SK-N-SH treated with all-trans-retinoic acid at 6 μM for 48 hours (cell line): ENCODE measurements around the gene MRPL16.

Experiments used
- ATAC-seq: fragments of 200-7000 bp; cut with Tn5 transposase; 3 replicates; pipeline ENCODE4 v1.9.1; 2020; ENCODE audit warnings: mild to moderate bottlenecking, moderate library complexity
- ARNTL ChIP-seq: fragments of 450-650 bp; formaldehyde crosslinking; IDR thresholded peaks from 2 replicates; pipeline ENCODE4 v1.5.0; 2020; ENCODE audit warnings: low read depth, mild to moderate bottlenecking, moderate library complexity, borderline replicate concordance
- BACH2 ChIP-seq: fragments of 250-450 bp; sonication (Bioruptor Pico); IDR thresholded peaks from 2 replicates; pipeline ENCODE4 v1.9.0; 2021; ENCODE audit warnings: mild to moderate bottlenecking, borderline replicate concordance
- CSDC2 ChIP-seq: fragments of 250-450 bp; sonication (Bioruptor Pico); IDR thresholded peaks from 2 replicates; pipeline ENCODE4 v1.5.0; 2020; ENCODE audit warnings: mild to moderate bottlenecking, moderate library complexity
- ESRRG ChIP-seq: fragments of 250-450 bp; sonication (Bioruptor Pico); IDR thresholded peaks from 2 replicates; pipeline ENCODE4 v1.6.1; 2021; ENCODE audit warnings: mild to moderate bottlenecking
- GLIS3 ChIP-seq: fragments of 250-450 bp; sonication (Bioruptor Pico); IDR thresholded peaks from 2 replicates; pipeline ENCODE4 v1.5.0; 2020; ENCODE audit warnings: mild to moderate bottlenecking, moderate library complexity
- OSR1 ChIP-seq: fragments of 250-450 bp; sonication (Bioruptor Pico); IDR thresholded peaks from 2 replicates; pipeline ENCODE4 v1.8.0; 2022; ENCODE audit warnings: moderate library complexity, mild to moderate bottlenecking, inconsistent platforms
- SNAI2 ChIP-seq: fragments of 250-450 bp; sonication (Bioruptor Pico); IDR thresholded peaks from 2 replicates; pipeline ENCODE4 v1.5.0; 2020; ENCODE audit warnings: mild to moderate bottlenecking, moderate library complexity
- TCF4 ChIP-seq: fragments of 250-450 bp; sonication (Bioruptor Pico); IDR thresholded peaks from 2 replicates; pipeline ENCODE4 v1.8.0; 2021; ENCODE audit warnings: mild to moderate bottlenecking, moderate library complexity, borderline replicate concordance
- TOX ChIP-seq: fragments of 250-450 bp; sonication (Bioruptor Pico); IDR thresholded peaks from 2 replicates; pipeline ENCODE4 v1.8.0; 2021; ENCODE audit warnings: mild to moderate bottlenecking, moderate library complexity, borderline replicate concordance
- ZC3H10 ChIP-seq: fragments of 250-450 bp; sonication (Bioruptor Pico); IDR thresholded peaks from 2 replicates; pipeline ENCODE4 v1.5.1; 2021; ENCODE audit warnings: mild to moderate bottlenecking, moderate library complexity
- ZFP3 ChIP-seq: fragments of 250-450 bp; sonication (Bioruptor Pico); IDR thresholded peaks from 2 replicates; pipeline ENCODE4 v1.5.0; 2020; ENCODE audit warnings: mild to moderate bottlenecking, moderate library complexity
- ZFP30 ChIP-seq: fragments of 450-650 bp; formaldehyde crosslinking; IDR thresholded peaks from 2 replicates; pipeline ENCODE4 v1.5.0; 2022; ENCODE audit warnings: mild to moderate bottlenecking, moderate library complexity
- ZNF565 ChIP-seq: fragments of 450-650 bp; formaldehyde crosslinking; conservative IDR thresholded peaks from 2 replicates; pipeline ENCODE4 v1.5.0; 2020; ENCODE audit warnings: low read depth, mild to moderate bottlenecking, moderate library complexity
- ZNF70 ChIP-seq: fragments of 450-650 bp; formaldehyde crosslinking; IDR thresholded peaks from 2 replicates; pipeline ENCODE4 v1.5.0; 2020; ENCODE audit warnings: mild to moderate bottlenecking, moderate library complexity
- ZNF8 ChIP-seq: fragments of 450-650 bp; formaldehyde crosslinking; IDR thresholded peaks from 2 replicates; pipeline ENCODE4 v1.5.0; 2020; ENCODE audit warnings: mild to moderate bottlenecking, moderate library complexity
- TF ChIP-seq, protein P1 (sequence below): fragments of 250-450 bp; sonication (Bioruptor Pico); IDR thresholded peaks from 2 replicates; pipeline ENCODE4 v1.8.0; 2021; ENCODE audit warnings: low read depth, mild to moderate bottlenecking, moderate library complexity, borderline replicate concordance
- TF ChIP-seq, protein P2 (sequence below): fragments of 250-450 bp; sonication (Bioruptor Pico); IDR thresholded peaks from 2 replicates; pipeline ENCODE4 v1.8.0; 2020; ENCODE audit warnings: mild to moderate bottlenecking, moderate library complexity, borderline replicate concordance
- TF ChIP-seq, protein P3 (sequence below): fragments of 250-450 bp; sonication (Bioruptor Pico); IDR thresholded peaks from 2 replicates; pipeline ENCODE4 v1.5.1; 2020; ENCODE audit warnings: low read depth, mild to moderate bottlenecking, moderate library complexity
- TF ChIP-seq, protein P4 (sequence below): fragments of 250-450 bp; sonication (Bioruptor Pico); IDR thresholded peaks from 2 replicates; pipeline ENCODE4 v1.5.1; 2021; ENCODE audit warnings: mild to moderate bottlenecking, moderate library complexity
- TF ChIP-seq, protein P5 (sequence below): fragments of 250-450 bp; sonication (Bioruptor Pico); IDR thresholded peaks from 2 replicates; pipeline ENCODE4 v1.5.0; 2020; ENCODE audit warnings: mild to moderate bottlenecking, moderate library complexity

Gene MRPL16

DNA sequence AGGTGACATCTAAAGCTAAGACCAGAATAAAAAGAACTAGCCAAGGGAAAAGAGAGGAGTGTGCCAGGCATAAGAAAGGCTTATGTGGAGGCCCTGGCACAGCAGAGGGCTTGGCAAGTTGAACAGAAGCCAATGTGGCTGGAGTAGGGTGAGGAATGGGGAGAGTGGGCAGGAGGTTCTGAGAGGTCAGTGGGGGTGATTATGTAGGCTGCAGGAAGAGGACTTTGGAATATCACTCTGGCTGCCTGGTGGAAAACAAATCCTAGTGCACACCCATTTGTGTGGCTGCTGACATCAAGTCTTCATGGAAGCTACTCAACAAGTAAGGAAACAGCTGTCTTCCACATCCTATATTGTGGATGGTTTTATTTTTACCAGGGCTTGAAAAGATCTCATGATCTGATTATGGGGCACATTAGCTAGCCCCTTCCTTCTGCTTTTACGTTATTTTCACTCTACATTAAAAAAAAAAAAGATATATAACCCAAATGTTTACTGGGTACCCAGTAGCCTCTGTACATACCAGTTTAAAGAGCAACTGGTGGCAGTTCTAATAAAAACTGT is 3.4 kb downstream of the MRPL16 start (continued):
- TF ChIP-seq, protein P1, sequence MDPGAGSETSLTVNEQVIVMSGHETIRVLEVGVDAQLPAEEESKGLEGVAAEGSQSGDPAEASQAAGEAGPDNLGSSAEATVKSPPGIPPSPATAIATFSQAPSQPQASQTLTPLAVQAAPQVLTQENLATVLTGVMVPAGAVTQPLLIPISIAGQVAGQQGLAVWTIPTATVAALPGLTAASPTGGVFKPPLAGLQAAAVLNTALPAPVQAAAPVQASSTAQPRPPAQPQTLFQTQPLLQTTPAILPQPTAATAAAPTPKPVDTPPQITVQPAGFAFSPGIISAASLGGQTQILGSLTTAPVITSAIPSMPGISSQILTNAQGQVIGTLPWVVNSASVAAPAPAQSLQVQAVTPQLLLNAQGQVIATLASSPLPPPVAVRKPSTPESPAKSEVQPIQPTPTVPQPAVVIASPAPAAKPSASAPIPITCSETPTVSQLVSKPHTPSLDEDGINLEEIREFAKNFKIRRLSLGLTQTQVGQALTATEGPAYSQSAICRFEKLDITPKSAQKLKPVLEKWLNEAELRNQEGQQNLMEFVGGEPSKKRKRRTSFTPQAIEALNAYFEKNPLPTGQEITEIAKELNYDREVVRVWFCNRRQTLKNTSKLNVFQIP (CRISPR knock-in tag), result no peak

DNA sequence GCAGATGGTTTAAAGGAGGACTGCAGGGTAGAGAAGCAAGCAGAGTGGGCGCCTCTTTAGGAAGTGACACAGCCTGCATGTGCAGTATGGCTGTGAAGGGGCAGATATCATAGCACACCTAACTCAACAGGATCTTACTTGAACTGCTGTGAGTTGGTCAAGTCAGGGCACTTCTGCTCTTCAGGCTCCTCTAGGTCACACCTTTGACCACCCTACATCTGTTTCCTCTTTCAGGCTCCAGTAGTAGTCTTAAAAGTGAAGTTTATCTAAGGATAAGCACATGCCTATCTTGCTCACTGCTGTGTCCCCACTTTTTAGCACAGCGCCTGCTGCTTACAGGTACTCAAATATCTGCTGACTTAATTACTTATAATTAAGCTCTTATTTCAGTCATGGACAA is 6.5 kb downstream of the MRPL16 start:
- ATAC-seq, result no peak
- TF ChIP-seq, protein P2, sequence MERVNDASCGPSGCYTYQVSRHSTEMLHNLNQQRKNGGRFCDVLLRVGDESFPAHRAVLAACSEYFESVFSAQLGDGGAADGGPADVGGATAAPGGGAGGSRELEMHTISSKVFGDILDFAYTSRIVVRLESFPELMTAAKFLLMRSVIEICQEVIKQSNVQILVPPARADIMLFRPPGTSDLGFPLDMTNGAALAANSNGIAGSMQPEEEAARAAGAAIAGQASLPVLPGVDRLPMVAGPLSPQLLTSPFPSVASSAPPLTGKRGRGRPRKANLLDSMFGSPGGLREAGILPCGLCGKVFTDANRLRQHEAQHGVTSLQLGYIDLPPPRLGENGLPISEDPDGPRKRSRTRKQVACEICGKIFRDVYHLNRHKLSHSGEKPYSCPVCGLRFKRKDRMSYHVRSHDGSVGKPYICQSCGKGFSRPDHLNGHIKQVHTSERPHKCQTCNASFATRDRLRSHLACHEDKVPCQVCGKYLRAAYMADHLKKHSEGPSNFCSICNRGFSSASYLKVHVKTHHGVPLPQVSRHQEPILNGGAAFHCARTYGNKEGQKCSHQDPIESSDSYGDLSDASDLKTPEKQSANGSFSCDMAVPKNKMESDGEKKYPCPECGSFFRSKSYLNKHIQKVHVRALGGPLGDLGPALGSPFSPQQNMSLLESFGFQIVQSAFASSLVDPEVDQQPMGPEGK (CRISPR knock-in tag), result no peak
- TF ChIP-seq GLIS3 (CRISPR knock-in tag) (no peak), ZFP3 (CRISPR knock-in tag) (no peak), OSR1 (no peak), ZFP30 (CRISPR knock-in tag) (no peak), SNAI2 (CRISPR knock-in tag) (no peak), BACH2 (CRISPR knock-in tag) (no peak), ARNTL (CRISPR knock-in tag) (no peak), ZC3H10 (CRISPR knock-in tag) (no peak), ZNF8 (CRISPR knock-in tag) (no peak), ESRRG (CRISPR knock-in tag) (no peak), ZNF565 (CRISPR knock-in tag) (no peak), TCF4 (CRISPR knock-in tag) (no peak), TOX (CRISPR knock-in tag) (no peak), ZNF70 (no peak), CSDC2 (CRISPR knock-in tag) (no peak)
- TF ChIP-seq, protein P1 (CRISPR knock-in tag), result no peak
- TF ChIP-seq, protein P3, sequence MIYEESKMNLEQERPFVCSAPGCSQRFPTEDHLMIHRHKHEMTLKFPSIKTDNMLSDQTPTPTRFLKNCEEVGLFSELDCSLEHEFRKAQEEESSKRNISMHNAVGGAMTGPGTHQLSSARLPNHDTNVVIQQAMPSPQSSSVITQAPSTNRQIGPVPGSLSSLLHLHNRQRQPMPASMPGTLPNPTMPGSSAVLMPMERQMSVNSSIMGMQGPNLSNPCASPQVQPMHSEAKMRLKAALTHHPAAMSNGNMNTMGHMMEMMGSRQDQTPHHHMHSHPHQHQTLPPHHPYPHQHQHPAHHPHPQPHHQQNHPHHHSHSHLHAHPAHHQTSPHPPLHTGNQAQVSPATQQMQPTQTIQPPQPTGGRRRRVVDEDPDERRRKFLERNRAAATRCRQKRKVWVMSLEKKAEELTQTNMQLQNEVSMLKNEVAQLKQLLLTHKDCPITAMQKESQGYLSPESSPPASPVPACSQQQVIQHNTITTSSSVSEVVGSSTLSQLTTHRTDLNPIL (CRISPR knock-in tag), result no peak
- TF ChIP-seq, protein P4, sequence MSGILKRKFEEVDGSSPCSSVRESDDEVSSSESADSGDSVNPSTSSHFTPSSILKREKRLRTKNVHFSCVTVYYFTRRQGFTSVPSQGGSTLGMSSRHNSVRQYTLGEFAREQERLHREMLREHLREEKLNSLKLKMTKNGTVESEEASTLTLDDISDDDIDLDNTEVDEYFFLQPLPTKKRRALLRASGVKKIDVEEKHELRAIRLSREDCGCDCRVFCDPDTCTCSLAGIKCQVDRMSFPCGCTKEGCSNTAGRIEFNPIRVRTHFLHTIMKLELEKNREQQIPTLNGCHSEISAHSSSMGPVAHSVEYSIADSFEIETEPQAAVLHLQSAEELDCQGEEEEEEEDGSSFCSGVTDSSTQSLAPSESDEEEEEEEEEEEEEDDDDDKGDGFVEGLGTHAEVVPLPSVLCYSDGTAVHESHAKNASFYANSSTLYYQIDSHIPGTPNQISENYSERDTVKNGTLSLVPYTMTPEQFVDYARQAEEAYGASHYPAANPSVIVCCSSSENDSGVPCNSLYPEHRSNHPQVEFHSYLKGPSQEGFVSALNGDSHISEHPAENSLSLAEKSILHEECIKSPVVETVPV (CRISPR knock-in tag), result no peak
- TF ChIP-seq, protein P5, sequence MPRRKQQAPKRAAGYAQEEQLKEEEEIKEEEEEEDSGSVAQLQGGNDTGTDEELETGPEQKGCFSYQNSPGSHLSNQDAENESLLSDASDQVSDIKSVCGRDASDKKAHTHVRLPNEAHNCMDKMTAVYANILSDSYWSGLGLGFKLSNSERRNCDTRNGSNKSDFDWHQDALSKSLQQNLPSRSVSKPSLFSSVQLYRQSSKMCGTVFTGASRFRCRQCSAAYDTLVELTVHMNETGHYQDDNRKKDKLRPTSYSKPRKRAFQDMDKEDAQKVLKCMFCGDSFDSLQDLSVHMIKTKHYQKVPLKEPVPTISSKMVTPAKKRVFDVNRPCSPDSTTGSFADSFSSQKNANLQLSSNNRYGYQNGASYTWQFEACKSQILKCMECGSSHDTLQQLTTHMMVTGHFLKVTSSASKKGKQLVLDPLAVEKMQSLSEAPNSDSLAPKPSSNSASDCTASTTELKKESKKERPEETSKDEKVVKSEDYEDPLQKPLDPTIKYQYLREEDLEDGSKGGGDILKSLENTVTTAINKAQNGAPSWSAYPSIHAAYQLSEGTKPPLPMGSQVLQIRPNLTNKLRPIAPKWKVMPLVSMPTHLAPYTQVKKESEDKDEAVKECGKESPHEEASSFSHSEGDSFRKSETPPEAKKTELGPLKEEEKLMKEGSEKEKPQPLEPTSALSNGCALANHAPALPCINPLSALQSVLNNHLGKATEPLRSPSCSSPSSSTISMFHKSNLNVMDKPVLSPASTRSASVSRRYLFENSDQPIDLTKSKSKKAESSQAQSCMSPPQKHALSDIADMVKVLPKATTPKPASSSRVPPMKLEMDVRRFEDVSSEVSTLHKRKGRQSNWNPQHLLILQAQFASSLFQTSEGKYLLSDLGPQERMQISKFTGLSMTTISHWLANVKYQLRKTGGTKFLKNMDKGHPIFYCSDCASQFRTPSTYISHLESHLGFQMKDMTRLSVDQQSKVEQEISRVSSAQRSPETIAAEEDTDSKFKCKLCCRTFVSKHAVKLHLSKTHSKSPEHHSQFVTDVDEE (CRISPR knock-in tag), result no peak
